ENCODE results near the gene RGS1. TPM values are rescaled to one million over a fixed set of nuclear protein-coding genes. Genes with fewer than 3 reads are reported as not detected.

RGS1 gene
- total RNA-seq, 2 donors from 2014 or later, result 64.7 to 151 TPM

DNA sequence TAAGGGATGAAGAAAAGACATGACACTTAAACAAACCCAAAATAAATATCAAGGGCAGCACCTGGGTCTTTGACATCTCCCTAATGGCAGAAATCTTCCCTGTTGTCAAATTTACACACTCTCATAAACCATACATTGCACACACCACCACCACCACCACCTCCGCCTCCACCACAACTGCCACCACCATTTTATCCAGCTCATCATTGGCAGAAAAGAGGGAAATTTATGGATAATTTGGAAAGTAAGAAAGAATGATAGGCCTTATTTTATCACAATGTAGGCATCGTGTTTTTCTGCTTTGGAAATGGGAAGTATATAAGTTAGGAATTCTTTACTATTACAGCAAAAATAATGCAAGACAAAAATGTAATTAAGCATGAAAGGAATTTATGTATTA lies 33.1 kb downstream of the RGS1 start:
- H3K4me3 Mint-ChIP-seq, result peak overlapping the region; percentile 66
- H3K4me1 Mint-ChIP-seq, result peaks cover 12% of the 10 kb centered on the region
- H3K36me3 Mint-ChIP-seq (ENCODE audit: low read depth), result no peaks in the 10 kb centered on the region
- ATAC-seq (replicated peaks), result no peak
- H3K27ac Mint-ChIP-seq, result peak overlapping the region; percentile 46
- H3K27me3 Mint-ChIP-seq, result no peaks in the 10 kb centered on the region
- H3K9me3 Mint-ChIP-seq, result no peaks in the 10 kb centered on the region

GRCh38 chr1:192609110-192610079 lies 33.8 kb downstream of the RGS1 start:
- Mint-ChIP-seq H3K9me3 (no peaks in the 10 kb centered on the region), H3K36me3 (ENCODE audit: low read depth) (no peaks in the 10 kb centered on the region), H3K27me3 (no peaks in the 10 kb centered on the region), H3K4me3 (peak overlapping the region; percentile 66), H3K4me1 (peaks cover 12% of the 10 kb centered on the region), H3K27ac (peak overlapping the region; percentile 46)
- peak; percentile 90 for ATAC-seq (replicated peaks)

DNA sequence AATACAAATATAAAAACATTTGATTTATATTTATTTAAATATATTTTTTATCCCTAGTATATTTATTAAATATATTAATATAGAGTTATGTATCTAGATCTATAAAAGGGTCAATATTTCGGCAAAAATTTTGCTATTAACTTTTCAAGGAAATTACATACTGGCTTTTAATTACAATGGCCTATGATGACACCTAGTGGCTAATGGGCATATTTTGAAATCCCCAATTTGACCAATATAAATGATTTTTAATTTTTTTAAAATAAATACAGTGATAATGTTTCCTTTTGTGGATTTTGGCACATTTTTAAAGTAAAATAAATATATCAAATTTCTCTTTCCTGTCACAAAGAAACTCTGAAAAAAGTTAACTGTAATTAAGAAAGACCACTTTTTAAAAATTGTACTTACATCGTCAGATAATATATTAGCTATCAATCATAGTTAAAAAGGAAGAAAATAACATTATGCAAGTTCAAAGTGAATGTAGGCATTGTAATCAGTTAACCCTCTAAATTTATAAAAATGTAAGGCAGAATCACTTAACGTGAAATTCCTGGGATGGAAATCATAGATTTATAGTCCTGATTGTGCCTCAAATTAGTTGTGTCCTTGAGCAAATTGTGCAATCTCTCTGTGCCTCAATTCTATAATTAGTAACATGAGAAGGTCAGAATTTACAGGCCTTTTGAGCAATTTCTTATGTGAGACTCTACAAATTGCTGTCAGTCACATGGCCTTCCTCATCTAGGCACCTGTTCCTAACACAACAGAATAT lies 34.7 kb downstream of the RGS1 start:
- H3K27ac Mint-ChIP-seq, result no peak overlapping the region
- peaks cover 12% of the 10 kb centered on the region for H3K4me1 Mint-ChIP-seq
- no peaks in the 10 kb centered on the region for H3K36me3 Mint-ChIP-seq (ENCODE audit: low read depth)
- no peaks in the 10 kb centered on the region for H3K9me3 Mint-ChIP-seq
- no peaks in the 10 kb centered on the region for H3K27me3 Mint-ChIP-seq
- no peak for ATAC-seq (replicated peaks)
- no peak overlapping the region for H3K4me3 Mint-ChIP-seq

GRCh38 chr1:192615055-192615454 lies 39.5 kb downstream of the RGS1 start:
- no peaks in the 10 kb centered on the region for H3K9me3 Mint-ChIP-seq
- no peaks in the 10 kb centered on the region for H3K4me1 Mint-ChIP-seq
- no peak overlapping the region for H3K27ac Mint-ChIP-seq
- no peak overlapping the region for H3K4me3 Mint-ChIP-seq
- no peaks in the 10 kb centered on the region for H3K36me3 Mint-ChIP-seq (ENCODE audit: low read depth)
- no peaks in the 10 kb centered on the region for H3K27me3 Mint-ChIP-seq
- no peak for ATAC-seq (replicated peaks)

DNA sequence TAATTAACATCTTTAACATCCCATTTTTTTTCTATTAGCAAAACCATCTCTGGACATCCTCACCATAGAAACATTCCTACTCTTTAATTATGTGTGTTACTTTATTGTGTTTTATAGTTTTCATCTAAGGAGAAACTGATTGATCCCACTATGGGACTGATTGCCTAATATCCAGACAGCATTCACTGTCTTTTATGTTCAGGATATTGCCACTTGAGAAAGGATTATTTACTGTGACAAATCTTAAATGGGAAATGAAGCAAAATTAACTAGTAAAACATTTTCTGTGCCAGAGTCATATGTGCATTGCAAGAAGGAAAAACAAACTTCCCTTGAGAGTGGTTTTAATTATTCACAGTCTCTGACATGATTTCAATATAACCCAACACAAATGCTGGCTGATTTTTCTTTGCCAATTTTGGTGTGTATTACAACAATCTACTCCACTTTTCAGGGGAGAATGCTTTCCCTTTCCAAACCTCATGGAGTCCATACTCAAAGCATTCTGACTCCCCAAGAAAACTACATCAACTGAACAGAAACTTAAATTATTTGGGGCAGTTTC lies 44.6 kb downstream of the RGS1 start:
- Mint-ChIP-seq H3K27ac (no peak overlapping the region), H3K4me1 (no peaks in the 10 kb centered on the region), H3K27me3 (peaks cover 5% of the 10 kb centered on the region), H3K36me3 (ENCODE audit: low read depth) (no peaks in the 10 kb centered on the region), H3K4me3 (no peak overlapping the region), H3K9me3 (no peaks in the 10 kb centered on the region)
- ATAC-seq (replicated peaks), result no peak

DNA sequence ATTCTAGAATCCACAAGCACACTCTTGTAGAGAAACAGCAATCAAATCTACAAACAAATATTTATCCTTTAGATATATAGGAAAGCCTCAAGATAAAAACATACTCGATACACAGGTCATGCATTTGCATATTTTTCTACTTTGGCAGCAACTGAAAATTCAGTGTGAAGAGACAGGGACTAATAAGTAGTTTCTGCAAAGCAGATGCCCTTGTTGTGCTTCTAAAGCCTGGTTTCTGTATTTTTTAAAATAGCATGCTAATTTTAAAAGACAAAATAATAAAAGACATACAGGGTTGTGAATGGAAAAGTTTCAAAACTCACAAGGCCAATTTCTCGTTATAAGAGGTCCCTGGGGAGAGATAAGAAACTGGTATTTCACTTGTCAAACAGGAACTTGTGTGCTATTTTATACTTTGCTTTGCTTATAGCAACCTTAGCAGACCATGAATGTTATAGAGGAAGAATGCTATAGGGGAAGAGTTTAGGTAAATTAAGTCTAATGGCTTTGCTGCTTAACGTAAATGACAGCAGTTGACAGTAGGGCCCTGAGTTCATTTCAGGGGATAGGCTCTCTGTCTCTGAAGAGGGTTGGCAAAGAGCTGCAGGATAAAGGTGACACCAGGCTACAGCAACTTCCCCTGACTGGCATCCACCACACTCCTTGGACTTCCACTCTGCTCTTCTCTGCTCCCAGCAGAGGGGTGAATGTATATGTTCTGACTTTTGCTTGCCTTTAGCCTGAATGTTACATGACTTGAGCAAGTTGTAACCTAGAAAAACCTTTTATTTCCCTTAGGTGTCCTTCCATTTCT lies 51.0 kb downstream of the RGS1 start:
- ATAC-seq (replicated peaks), result no peak
- H3K9me3 Mint-ChIP-seq, result no peaks in the 10 kb centered on the region
- H3K27me3 Mint-ChIP-seq, result peaks cover 10% of the 10 kb centered on the region
- H3K27ac Mint-ChIP-seq, result no peak overlapping the region
- H3K4me3 Mint-ChIP-seq, result no peak overlapping the region
- no peaks in the 10 kb centered on the region for H3K36me3 Mint-ChIP-seq (ENCODE audit: low read depth)
- no peaks in the 10 kb centered on the region for H3K4me1 Mint-ChIP-seq

GRCh38 chr1:192627901-192628300 lies 52.3 kb downstream of the RGS1 start:
- H3K27ac Mint-ChIP-seq, result no peak overlapping the region
- no peaks in the 10 kb centered on the region for H3K36me3 Mint-ChIP-seq (ENCODE audit: low read depth)
- H3K4me1 Mint-ChIP-seq, result no peaks in the 10 kb centered on the region
- no peak for ATAC-seq (replicated peaks)
- no peaks in the 10 kb centered on the region for H3K9me3 Mint-ChIP-seq
- peaks cover 10% of the 10 kb centered on the region for H3K27me3 Mint-ChIP-seq
- no peak overlapping the region for H3K4me3 Mint-ChIP-seq

- H3K4me1 Mint-ChIP-seq, result no peaks in the 10 kb centered on the region
- H3K27me3 Mint-ChIP-seq, result peaks cover 9% of the 10 kb centered on the region
- ATAC-seq (replicated peaks), result no peak
- no peak overlapping the region for H3K27ac Mint-ChIP-seq
- H3K9me3 Mint-ChIP-seq, result no peaks in the 10 kb centered on the region
- H3K36me3 Mint-ChIP-seq (ENCODE audit: low read depth), result no peaks in the 10 kb centered on the region
- no peak overlapping the region for H3K4me3 Mint-ChIP-seq
Measured at GRCh38 chr1:192628396-192629057, 53.0 kb downstream of the RGS1 start.

DNA sequence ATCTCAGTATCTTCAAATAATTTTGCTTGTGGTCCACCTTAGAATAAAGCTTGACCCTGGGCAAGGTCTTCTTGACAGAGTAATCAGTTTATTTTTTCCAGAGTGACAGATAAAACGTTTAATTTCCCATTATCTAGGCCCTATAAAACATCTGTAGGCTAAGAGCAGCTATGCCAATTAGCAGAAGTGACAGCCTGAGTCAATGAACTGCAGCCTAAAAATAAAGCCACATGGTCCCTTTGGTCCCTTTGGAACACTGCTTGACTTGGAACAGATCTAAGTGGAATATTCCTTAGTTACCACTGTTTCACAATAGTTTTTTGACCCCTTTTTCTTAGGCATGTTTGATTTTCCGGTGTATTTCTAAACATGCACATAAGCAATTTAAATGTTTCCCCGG lies 54.0 kb downstream of the RGS1 start:
- H3K4me3 Mint-ChIP-seq, result no peak overlapping the region
- no peaks in the 10 kb centered on the region for H3K9me3 Mint-ChIP-seq
- no peak for ATAC-seq (replicated peaks)

More for the DNA sequence above, 54.0 kb downstream of the RGS1 start:
- Mint-ChIP-seq H3K4me1 (no peaks in the 10 kb centered on the region), H3K27me3 (peaks cover 5% of the 10 kb centered on the region), H3K27ac (no peak overlapping the region), H3K36me3 (ENCODE audit: low read depth) (no peaks in the 10 kb centered on the region)

Other genes starting within 250 kb of the RGS1 start
- under 1 TPM in 1 of 2 donors, not detected in 1; 0.19 TPM for gene RGS13, start 60.4 kb downstream of the RGS1 start, total RNA-seq
- gene RGS2, start 233.3 kb downstream of the RGS1 start, total RNA-seq, result 10 to 100 TPM; 11.7 to 22.8 TPM